ENCODE results near the gene NXPH4.

Gene NXPH4

DNA sequence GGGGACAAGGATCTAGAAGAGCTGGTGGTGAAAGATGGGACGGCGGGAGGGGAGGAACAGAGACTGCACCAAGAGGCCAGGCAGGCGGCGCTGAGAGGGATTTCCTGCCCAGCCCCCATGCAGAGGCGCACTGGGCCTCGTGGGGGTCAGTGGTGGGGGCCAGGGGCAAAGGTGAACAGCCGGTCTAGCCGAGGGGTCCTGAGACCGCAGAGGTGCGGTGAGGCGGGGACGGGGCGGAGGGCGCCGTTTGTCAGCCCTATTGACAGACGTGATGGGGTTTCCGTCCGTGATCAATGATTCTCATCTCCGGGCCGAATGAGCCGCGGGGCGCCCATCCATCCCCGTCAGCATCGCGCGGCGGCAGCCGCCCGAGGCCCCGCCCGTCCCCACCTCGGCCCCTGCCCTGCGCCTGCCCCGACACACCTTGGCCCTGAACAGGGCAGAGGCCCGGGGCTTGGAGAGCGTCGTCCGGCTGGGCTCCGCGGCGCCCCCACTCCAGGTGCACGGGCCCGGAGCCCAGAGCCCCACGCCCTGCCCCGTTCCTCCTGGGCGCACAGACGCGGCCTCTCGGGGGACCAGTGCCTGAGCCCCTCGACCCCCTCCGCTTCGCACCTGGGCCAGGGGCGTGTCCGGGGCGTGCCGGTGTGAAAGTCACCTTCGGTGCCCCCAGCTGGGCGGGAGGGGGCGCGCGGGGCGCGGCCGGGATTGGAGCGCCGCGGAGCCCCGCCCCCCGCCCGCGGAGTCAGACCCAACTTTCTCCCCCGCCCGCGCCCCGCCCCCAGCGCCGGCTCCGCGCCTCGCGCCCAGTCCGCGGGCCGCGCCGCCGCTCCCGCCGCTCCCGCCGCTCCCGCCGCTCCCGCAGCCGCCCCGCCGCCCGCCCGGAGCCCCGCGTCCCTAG lies at the start of gene NXPH4:
Gene NXPH4 (plus strand): TSS at position 781 of the 898 bp plus-strand sequence. CDS start 176 bp downstream, outside the sequence.
- peak; percentile 63 for DNase-seq

DNA sequence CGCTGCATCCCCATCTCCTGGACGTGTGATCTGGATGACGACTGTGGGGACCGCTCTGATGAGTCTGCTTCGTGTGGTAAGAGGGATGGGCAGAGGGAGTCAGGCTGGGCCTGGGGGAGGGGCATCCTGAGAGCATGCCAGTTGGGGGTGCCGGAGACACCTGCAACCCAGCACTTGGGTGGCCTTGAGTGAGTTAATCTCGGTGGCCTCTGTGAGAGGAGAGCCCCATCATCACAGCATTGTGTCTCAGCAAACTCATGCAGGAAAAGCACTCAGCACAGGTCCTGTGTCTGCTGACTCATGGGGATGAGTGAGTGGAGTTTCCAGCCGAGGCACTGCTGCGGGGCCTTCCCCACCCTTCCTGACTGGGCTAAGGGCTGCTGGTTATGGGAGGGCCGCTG lies 49.6 kb upstream of the NXPH4 start:
- no peak for DNase-seq

DNA sequence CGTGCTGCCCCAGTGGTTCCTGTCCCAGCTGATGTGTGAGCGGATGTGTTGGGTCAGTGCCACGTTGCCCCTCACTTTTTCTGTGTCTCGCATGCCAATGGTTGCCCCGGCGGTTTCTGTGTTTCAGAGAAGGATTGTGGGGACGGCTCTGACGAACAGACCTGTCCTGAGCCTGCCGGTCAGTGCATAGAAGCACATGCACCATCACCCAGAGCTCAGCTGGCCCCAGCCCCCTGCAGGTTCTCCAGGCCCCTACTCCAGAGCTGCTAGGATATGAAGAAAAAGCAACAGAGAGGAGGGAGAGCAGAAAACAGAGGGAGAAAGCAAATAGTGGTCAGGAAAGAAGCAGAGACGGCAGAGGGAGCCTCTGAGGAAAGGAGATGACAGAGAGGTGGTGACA lies 48.5 kb upstream of the NXPH4 start:
- DNase-seq = no peak

DNA sequence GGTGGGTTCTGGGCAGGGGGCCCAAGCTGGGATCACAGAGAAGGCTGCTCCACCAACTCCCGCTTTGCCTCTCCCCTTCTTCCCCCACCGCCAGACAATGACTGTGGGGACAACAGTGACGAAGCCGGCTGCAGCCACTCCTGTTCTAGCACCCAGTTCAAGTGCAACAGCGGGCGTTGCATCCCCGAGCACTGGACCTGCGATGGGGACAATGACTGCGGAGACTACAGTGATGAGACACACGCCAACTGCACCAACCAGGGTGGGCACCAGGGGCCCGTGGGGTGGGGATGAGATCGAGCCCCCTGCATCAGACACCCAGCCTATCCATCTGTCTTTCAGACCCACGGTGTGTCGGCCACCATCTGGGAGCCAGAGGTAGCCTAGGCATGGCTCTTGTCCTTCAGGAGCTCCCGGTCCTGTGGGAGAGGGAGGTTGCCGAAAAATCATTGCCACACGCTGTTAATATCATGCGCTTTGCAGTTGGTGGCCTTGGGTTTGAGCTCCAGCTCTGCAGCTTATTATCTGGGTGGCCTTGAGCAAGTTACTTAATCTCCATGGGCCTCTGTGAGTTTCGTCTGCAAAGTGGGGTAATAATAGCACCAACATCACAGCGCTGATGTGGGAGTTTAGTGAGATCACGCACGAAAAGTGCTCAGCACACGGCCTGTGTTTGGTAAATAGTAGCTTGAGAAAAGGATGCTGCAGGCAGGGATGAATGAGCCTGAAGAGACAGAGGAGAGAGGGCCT lies 47.4 kb upstream of the NXPH4 start:
- DNase-seq = no peak

DNA sequence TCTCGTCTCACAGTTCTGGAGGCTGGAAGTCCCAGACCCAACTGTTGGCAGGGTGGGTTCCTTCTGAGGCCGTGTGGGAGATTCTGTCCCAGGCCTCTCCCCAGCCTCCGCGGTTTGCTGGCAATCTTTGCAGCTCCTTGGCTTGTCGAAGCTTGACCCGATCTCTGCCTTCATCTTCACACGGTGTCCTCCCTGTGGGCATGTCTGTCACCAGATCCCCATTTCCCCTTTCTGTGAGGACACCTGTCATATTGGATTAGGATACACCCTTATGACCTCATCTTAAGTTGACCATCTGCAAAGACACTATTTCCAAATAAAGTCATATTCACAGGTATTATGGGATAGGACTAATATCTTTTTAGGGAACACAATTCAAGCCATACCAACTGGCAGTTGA lies 46.6 kb upstream of the NXPH4 start:
- no peak for DNase-seq

DNA sequence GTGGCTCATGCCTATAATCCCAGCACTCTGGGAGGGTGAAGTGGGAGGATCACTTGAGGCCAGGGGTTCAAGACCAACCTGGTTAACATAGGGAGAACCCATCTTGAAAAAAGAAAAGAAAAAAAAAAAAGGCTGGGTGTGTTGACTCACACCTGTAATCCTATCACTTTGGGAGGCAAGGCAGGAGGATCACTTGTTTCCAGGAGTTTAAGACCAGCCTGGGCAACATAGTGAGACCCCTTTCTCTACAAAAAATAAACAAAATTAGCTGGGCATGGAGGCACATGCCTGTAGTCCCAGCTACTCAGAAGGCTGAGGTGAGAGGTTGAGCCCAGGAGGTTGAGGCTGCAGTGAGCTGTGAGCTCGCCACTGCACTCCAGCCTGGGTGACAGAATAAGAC lies 46.2 kb upstream of the NXPH4 start:
- DNase-seq = no peak

DNA sequence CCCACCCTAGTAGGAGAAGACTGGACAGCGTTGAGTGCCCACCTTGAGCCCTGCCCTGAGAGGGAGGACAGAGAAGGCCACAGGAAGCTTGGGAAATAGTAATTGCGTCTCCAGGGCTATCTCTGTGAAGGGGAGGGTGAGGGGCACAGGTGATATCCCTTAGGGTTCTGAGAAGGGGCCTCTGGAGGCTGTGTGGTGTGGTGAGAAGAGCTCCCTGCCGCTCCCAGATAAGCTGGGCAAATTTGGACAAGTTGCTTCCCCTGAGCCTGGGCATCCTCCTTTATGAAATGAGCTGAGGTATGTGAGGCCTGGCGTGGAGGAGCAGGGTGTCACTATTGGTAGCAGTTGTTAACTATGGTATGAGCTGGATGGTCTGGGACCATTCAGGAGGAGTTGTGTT lies 45.7 kb upstream of the NXPH4 start:
- no peak for DNase-seq

DNA sequence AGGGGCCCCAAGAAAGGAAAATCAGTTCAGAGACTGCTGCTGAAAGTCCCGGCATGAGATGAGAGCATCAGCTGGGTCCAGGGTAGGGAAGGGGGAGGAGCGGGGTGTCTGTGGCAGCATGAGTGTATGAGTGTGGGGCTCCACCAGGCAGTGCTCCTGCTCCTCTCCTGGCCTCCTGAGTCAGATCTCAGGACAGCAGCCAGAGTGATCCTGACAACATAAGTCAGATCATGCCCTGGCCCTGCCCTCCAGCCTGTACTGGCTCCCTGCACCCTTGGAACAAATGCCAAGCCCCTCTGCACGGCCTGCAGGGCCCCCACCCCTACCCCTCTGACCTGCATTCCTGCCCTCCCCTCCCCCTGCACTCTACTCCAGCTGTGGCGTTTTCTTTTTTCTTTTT lies 44.9 kb upstream of the NXPH4 start:
- DNase-seq = no peak

DNA sequence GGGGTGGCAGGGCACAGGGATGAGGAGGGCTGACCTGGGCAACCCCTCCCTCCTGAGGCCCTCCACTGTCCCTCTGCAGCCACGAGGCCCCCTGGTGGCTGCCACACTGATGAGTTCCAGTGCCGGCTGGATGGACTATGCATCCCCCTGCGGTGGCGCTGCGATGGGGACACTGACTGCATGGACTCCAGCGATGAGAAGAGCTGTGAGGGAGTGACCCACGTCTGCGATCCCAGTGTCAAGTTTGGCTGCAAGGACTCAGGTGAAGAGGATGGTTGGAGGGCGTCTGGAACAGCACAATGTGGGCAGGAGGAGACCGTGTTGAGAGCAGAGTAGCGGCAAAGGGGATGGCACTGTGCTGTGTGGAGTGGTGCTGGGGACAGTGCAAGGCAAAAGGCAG lies 43.5 kb upstream of the NXPH4 start:
- no peak for DNase-seq

DNA sequence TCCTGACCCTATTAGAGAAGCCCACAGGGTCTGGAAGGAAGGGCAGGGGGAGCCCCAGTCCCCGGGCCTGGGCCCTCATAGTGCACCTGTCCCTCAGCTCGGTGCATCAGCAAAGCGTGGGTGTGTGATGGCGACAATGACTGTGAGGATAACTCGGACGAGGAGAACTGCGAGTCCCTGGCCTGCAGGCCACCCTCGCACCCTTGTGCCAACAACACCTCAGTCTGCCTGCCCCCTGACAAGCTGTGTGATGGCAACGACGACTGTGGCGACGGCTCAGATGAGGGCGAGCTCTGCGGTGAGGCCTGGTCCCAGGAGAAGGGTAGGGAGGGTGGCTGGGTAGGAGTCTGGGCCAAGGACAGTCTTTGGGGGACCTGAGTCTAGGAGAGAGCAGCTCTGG lies 42.9 kb upstream of the NXPH4 start:
- no peak for DNase-seq

DNA sequence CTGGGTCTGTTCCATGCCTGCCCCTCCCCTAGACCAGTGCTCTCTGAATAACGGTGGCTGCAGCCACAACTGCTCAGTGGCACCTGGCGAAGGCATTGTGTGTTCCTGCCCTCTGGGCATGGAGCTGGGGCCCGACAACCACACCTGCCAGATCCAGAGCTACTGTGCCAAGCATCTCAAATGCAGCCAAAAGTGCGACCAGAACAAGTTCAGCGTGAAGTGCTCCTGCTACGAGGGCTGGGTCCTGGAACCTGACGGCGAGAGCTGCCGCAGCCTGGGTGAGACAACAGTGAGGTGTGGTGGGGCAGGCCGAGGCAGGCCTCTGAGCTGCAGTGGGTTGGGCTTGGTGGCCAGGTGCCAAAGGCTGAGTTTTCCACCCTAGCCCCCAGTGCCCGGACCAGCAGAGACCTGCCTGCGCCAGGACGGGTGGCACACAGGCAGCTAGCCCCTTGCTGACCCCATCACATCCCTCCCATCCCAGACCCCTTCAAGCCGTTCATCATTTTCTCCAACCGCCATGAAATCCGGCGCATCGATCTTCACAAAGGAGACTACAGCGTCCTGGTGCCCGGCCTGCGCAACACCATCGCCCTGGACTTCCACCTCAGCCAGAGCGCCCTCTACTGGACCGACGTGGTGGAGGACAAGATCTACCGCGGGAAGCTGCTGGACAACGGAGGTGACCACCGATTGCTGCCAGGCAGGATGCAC lies 41.0 kb upstream of the NXPH4 start:
- DNase-seq = peak; percentile 27

DNA sequence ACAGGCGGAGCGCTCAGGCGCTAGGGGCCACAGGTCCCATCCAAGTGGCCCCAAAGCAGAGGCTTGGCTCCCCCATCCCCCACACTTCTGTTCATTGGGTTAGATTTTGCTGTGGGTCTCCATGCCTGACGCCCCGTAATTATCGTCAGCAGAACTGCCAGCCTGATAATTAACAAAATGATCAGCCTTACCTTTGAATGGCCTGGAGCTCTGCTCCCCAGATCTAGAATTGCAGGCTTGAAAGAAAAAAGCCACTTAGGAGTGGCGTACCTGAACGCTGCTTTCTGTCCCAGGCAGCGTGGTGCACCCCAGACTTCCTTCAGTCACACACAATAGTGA lies 40.5 kb upstream of the NXPH4 start:
- no peak for DNase-seq

DNA sequence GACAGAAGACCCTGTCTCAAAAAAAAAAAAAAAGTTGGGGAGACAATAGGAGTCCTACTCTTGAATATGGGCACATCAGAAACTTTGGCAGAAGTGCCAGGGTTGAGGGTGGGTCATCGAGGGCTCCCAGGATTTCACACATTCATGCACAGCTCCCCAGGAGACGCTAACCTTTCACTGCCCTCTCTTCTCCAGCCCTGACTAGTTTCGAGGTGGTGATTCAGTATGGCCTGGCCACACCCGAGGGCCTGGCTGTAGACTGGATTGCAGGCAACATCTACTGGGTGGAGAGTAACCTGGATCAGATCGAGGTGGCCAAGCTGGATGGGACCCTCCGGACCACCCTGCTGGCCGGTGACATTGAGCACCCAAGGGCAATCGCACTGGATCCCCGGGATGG lies 39.7 kb upstream of the NXPH4 start:
- DNase-seq = no peak

DNA sequence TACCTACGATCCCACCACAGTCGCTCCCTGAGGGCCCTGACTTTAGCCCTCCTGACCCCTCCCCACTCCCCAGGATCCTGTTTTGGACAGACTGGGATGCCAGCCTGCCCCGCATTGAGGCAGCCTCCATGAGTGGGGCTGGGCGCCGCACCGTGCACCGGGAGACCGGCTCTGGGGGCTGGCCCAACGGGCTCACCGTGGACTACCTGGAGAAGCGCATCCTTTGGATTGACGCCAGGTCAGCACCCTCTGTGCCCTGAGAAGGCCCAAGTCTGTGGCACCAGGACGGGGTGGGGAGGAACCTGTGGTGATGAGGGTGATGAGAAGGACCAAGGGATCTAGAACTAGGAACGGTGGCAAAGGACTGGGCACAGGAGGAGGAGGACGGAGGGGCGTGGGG lies 39.2 kb upstream of the NXPH4 start:
- no peak for DNase-seq

DNA sequence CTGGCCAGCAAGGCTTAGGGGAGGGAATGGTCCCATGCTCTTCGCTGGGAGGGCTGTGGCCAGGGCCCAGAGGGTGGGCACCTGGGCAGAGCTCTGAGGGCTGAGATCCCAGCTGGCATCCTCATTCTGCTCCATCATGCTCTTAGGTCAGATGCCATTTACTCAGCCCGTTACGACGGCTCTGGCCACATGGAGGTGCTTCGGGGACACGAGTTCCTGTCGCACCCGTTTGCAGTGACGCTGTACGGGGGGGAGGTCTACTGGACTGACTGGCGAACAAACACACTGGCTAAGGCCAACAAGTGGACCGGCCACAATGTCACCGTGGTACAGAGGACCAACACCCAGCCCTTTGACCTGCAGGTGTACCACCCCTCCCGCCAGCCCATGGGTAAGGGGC lies 38.4 kb upstream of the NXPH4 start:
- no peak for DNase-seq

DNA sequence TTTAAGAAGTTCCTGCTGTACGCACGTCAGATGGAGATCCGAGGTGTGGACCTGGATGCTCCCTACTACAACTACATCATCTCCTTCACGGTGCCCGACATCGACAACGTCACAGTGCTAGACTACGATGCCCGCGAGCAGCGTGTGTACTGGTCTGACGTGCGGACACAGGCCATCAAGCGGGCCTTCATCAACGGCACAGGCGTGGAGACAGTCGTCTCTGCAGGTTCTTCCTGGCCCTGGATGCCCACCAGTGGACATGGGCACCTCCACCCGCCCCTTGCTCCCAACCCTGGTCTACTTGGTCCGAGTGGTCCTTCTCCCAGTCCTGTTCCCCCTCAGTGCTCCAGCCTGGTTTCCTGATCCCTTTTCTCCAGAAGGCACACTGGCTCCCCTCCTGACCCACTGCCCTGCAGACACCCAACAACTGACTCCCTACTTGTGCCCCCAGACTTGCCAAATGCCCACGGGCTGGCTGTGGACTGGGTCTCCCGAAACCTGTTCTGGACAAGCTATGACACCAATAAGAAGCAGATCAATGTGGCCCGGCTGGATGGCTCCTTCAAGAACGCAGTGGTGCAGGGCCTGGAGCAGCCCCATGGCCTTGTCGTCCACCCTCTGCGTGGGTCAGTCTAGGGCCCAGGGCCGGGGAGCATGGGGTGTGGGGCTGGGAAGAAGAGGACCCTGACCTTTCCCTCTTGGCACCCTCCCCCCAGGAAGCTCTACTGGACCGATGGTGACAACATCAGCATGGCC lies 37.1 kb upstream of the NXPH4 start:
- DNase-seq = no peak

DNA sequence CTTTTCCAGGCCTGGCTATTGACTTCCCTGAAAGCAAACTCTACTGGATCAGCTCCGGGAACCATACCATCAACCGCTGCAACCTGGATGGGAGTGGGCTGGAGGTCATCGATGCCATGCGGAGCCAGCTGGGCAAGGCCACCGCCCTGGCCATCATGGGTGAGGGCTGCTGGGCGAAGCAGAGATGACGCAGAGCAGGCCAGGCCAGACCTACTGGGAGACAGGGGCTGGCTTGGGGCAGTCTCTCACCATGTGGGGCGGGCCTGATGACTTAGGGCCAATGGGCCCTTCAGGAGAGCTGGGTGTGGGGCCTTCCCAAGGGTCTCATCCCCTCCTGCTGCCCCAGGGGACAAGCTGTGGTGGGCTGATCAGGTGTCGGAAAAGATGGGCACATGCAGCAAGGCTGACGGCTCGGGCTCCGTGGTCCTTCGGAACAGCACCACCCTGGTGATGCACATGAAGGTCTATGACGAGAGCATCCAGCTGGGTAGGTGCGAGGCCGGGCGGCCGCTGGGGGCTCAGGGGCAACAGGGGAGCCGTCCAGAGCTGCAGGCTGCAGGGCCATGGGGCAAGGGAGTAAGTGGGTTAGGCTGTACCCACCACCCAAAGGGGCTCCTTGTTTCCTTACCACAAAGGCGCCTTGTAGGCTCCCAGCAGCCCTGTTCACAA lies 36.1 kb upstream of the NXPH4 start:
- DNase-seq = no peak

DNA sequence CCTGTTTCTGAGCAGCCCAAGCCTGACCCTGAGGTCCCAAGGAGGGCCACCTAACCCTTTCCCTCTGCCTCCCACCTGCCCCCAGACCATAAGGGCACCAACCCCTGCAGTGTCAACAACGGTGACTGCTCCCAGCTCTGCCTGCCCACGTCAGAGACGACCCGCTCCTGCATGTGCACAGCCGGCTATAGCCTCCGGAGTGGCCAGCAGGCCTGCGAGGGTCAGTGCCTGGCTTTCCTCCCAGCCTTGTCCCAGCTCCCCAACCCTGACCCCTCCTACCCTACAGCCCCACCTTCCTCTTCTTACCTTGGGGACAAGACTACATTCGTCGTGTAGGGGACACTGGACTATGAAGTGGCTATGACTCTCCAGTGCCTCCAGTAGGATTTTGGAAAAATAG lies 35.5 kb upstream of the NXPH4 start:
- no peak for DNase-seq

DNA sequence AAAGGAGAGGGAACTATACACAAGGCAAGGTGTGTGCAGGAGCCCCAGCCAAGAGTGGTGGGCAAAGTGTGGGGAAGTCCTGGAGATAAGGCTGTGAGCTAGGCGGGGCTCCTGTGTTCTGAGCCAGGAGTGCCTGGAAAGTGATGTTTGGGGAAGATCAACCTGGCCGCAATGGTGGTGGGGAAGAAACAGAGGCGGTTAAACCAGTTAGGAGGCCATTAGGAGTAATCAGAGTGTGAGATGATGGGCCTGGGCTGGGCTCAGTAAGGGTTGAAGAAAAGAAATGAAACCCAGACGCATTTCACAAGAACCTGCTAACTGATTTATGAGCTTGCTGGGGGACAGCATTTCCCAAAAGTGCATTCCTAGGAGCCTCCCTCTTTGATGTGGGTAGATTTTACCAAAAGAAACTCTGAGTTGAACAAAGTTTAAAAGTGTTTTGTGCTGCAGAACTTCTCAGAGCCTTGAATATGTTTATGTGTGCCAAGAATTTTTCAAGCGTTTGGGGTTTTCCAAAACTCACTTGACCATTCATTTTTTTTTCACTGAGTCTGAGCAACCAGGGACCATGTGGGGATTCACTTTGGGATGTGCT lies 34.9 kb upstream of the NXPH4 start:
- DNase-seq = no peak

DNA sequence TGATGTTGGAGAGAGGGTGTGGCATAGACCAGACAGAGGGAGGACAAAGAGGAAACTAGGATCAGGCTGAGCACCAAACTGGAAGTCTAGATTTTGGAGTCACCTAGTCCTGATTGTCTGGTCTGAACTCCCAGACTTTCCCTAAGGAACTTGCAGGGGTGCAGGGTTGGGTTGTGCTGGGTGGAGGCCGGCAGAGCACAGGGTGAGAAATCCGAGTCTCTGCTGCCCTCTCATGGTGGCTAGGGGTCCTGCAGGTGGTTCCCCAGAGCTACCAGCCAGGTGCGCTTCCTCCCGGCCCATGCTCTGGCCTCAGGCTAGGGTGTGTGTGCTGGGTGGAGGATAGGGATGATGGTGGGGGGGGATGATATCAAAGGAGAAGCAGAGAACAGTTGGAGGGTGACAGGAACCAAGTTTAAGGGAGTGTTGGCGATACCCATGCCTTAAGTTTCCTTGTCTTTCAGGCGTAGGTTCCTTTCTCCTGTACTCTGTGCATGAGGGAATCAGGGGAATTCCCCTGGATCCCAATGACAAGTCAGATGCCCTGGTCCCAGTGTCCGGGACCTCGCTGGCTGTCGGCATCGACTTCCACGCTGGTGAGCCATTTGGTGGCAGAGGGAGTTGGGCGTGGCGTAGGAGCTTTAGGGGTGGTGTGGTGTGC lies 33.5 kb upstream of the NXPH4 start:
- peak; percentile 79 for DNase-seq

DNA sequence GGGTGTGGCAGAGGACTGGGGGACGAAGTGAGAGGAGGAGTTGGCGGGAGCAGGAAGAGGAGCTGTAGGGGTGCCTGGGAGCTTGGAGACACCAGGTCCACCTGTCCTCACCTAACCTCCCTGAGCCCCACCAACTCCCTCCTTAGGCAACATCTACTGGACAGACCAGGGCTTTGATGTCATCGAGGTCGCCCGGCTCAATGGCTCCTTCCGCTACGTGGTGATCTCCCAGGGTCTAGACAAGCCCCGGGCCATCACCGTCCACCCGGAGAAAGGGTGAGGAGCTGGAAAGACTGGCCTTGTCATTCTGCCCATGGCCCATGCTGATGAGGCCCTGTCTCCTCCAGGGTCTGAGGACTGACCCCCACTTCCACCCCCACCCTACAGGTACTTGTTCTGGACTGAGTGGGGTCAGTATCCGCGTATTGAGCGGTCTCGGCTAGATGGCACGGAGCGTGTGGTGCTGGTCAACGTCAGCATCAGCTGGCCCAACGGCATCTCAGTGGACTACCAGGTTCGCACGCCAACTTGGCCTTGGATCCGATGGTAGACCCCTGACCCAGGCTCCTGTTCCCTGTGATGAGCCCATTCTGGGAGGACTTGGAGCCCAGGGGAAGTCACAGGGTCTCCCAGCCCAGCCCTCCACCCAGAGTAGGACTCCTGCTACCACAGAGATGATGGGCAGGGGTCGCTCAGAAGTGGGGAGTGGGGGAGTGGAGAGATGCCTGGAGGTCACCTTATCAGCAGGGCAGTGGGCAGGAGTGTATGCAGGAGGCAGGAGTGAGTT lies 32.5 kb upstream of the NXPH4 start:
- DNase-seq = no peak
